GM21737 (cell line): Measurements from ENCODE around the gene BEND5.

Experiments
- ATAC-seq: cut with Tn5 transposase; IDR thresholded peaks from one replicate; pipeline ENCODE4 v1.9.1; 2021; ENCODE audit warnings: mild to moderate bottlenecking, moderate library complexity; ENCODE audit not compliant: unreplicated experiment

The BEND5 gene, protein sequence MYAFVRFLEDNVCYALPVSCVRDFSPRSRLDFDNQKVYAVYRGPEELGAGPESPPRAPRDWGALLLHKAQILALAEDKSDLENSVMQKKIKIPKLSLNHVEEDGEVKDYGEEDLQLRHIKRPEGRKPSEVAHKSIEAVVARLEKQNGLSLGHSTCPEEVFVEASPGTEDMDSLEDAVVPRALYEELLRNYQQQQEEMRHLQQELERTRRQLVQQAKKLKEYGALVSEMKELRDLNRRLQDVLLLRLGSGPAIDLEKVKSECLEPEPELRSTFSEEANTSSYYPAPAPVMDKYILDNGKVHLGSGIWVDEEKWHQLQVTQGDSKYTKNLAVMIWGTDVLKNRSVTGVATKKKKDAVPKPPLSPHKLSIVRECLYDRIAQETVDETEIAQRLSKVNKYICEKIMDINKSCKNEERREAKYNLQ

DNA sequence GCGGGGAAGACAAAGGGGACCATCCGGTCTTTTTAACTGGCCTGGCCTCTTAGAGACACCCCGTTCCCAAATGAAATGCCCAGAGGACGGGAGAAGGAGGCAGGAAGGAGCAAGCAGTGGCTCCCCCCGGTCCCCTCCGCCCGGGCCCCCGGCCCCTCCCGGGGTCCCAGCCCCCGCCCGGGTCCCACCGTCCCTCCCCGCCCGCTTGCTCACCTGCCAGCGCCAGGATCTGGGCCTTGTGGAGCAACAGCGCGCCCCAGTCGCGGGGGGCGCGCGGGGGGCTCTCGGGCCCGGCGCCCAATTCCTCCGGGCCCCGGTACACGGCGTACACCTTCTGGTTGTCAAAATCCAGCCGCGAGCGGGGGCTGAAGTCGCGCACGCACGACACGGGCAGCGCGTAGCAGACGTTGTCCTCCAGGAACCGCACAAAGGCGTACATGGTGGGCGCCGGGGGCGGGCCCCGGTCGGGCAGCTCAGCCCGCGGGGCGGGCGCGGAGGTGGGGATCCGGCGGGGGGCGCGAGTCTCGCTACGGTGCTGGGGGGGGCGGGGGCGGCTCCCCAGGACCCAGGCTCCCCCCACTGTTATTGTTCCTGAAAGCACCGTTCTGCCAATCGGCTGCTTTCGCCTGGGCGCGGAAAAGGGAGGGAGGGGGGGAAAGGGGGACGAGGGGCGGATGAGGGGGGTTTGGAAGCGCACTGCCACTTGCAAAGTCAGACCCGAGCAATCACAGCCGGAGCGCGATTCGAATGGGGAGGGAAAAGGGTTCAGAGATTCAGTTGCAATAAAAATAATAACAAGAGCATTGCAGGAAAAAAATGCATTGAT, at the start of gene BEND5:
TSS of gene BEND5 (minus strand) at position 499 of the 826 bp plus-strand sequence. CDS start at position 439, 60 bp downstream.
- no peak for ATAC-seq

DNA sequence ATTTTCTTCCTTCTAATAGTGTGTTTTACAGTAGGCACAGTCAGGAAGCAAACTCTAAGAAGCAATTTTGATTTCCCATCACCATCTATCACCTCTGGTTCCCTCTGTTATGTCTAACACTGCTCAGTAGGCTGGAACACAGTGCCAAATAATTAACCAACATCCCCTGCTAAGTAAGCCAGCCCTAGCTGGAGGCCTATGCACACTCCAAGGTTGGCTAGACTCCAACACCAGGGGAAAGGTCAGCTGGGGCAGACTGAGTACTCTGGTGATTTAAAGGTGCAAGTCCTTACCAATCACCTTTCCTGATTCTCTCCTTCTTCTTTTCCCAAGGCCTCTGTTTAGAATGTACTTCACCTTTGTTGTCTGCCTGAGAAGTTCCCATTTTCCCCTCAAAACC, 46.5 kb upstream of the BEND5 start:
- ATAC-seq, result no peak

DNA sequence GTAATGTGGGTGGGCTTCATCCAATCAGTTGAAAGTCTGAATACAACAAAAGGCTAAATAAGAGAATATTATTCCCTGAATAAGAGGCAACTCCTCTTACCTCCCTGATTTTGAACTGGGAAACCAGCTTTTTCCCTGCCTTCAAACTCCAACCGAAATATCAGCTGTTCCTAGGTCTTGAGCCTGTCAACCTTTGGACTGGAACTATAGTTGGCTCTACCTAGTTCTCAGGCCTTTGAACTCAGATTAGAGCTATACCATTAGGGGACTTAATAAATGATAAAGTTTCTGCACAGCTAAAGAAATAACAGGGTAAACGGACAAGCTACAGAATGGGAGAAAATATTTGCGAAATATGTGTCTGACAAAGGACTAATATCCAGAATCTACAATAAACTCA, 43.8 kb upstream of the BEND5 start:
- no peak for ATAC-seq

DNA sequence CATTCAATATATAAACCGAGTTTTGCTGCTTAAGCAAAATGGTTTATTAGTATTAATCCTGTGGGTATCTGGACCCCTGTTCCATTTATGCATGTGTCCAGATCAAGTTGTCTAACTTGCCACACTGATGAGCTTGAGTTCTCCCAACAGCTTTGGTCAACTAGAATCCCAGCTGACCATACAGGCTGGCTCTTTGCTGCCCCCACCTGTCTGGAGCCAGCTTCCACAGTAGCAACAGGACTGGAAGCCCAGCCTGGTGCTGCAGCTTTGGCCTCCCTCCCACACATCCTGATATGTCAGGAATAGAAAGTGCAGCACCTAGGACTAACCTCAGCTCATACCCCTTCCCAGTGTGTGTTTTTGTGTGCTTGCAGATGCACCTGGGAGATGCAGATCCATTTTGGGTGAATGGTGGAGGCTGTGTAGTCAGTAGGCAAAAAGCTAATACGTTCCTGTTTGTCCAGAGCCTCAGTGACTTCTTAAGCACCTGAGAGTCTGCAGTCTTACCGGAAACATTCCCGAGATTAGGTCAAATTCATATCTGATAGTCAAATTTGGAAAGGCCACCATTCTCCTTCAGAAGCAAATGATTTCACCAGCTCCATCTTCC, 40.9 kb upstream of the BEND5 start:
- ATAC-seq, result peak; percentile 78

DNA sequence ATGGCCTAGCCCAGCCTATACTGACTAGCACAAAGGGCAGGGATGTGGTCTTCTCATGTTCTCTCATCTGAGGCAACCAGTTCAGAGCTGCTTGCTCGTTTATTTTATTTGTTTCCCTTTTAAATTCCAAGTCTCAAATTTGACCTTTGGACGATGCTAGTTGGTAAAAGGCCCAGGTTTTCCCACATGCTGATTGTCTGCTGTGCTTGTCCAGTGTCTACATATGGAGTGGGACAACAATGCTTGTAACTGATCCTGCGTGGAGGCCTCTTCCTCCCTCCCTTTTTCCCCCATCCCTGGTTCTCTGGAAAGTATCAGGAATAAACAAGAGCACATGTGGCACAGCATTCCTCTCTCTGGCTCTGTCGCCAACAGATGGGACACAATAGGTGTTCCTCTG, 34.0 kb upstream of the BEND5 start:
- ATAC-seq, result no peak

DNA sequence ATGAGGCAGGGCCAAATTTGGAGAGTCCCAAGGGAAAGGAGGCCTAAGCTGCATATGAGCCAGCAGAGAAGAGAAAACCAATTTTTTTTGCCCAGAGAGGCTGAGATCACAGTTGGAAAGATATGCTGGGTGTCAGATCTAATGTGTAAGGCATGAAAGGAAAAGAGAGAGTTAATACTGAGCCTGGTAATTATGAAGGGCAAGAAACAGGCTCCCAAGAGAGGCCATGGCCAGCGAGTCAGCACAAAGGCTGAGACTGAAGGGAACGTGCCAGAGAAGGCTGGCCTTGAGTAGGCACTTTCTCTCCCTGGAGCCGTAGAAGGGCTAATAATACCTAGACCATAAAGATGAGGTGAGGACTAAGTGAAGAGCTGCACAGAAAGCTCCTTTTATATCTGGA, 31.8 kb upstream of the BEND5 start:
- no peak for ATAC-seq

DNA sequence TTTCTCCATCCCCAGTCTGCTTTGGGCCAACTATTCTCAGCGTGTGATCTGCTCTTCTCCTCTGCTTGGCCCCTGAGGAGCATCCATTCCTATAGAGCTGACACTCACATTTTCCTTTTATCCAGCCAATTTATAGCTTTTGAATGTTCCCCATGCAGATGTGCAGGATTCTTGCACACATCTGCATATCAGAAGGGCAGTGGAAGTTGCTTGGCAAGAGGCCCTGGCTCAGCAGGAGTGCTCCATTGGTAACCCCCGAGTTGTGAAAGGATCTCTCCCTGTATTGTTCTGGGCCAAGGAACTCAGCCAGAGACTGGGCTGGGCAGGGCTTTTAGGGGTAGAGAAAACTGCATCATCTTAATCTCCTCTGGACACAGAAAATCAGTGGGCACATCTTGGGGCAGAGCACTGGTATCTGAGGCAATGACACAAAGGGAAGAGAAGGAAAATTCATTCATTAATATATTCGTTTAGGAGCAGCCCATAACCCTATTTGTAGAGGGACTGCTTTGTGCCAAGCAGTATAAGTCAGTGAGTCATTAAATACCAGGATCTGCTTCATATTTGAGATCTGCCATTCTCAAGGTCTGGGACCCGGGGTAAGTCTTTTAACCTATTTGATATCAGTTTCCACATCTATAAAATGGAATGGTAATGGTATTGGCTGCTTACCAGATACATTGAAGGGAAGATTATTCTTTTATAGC, 31.0 kb upstream of the BEND5 start:
- ATAC-seq, result no peak

DNA sequence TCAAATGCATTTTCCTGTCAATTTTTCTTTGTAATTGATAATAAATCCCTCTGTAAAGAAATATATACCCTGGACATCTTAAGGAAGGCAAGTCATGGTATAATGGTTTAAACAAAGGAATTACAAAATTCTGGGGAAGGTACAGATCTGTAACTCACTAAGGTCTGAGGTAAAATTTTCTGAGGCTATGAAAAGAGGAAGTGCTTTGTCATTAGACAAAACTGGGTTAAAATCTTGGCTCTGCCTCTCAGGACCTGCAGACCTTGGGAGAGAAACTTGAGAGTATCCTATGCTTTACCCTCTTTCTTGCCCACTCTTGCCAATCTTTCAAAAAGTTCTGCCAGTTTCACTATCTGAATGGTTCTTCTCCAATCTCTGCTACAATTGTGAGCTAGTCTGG, 26.8 kb upstream of the BEND5 start:
- ATAC-seq, result no peak

DNA sequence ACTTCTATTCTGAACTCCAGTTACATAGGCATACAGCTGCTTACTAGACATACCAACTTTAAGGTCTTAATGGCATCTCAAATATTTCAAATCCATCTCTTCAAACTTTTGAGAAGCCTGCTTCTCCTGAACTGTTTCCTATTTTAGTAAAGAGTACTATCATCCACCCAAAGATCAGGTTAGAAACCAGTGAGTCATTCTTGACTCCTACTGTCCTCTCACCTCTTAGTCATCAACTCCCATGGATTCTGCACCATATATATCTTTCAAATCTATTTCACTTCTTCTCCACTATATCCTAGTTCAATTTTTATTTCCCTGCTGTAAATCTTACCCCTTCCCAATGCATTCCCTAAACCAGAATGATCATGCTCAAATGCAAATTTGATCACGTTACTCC, 18.1 kb upstream of the BEND5 start:
- ATAC-seq, result no peak

DNA sequence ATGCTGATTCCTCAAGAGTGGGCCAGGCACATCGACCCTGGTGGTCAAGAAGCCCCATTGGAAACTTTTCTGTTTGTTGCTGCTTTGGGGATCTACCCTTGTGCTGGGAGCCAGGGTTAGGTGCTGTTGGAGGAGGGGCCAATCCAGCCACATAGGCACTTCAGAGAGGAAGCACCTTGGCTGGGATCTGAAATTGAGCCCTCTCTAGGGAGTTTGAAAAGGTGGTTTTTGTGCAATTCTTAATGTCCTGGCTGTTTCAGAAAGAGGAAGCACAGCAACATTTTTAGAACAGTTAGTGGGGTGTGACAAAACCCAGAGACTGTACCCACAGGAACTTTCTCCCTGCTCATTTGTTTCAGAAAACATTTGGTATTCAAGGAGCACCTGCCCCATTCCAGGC, 17.2 kb upstream of the BEND5 start:
- ATAC-seq, result peak; percentile 79

DNA sequence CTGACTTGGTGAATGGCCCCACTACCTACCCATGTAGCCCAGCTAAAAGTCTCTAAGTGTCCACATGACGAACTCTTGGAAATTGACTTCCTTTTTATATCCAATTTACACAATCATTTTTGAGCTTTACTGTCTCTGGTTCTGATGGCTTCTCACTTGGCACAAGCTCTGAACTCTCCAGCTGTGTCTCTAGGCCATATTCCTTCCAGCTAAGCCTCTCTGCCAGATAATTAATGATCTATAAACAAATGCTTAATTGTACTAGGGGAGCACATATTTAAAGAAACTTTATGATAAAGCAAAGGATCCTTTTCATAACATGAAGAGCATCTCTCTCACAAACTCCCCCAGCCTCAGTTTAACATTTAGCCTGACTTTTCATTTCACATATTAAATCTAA, 16.3 kb upstream of the BEND5 start:
- ATAC-seq, result no peak

DNA sequence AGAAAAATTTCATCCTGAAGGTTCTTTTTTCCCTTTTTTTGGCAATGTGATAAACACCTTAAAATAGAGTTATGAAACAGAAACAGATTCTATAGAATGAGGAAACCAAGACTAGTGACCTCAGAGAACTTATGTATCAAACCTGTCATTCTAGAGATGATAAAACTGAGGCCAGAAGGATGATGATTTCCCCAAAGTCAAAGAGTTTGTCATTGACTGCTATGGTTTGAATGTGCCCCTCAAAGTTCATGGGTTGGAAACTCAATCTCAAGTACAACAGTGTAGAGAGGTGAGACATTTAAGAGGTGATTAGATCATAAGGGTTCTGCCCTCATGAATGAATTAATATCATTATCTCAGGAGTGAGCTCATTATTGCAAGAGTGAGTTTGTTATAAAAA, 13.7 kb upstream of the BEND5 start:
- ATAC-seq, result peak; percentile 51

DNA sequence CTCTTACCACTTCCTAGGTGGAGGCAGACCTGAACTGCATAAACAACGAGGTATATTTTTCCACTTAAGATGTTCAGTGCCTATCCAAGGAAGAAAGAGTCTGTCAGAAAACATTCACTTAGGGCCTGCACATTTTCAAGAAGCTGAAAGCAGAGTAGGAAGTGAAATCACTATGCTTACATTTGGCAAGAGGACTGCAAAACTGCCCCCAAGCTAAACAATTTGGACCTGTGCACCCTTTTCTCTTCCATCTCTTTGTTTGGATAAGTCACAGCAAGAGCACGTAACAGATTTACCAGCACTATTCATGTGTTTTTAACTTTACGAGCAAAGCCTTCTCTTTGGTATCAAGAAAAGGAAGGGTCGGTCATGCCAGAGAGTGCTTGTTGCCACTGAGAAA, 13.2 kb upstream of the BEND5 start:
- no peak for ATAC-seq

DNA sequence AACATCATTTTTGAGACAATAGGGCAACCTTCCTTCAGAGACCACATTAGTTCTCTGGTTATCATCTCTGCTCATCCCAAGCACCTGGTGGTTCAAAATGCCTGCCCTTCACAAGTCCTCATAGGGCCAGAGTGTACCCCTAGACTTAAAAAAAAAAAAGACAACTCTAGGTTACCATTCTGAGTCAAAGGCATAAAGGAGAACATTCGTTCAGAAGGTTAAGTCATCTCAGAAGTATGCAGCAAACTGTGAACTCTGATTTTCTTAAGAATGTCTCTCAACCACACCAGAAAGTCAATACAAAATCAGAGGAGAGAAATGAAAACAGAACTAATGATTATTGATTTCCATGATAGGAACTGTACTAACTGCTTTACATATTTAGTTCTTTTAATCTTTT, 9.2 kb upstream of the BEND5 start:
- no peak for ATAC-seq

DNA sequence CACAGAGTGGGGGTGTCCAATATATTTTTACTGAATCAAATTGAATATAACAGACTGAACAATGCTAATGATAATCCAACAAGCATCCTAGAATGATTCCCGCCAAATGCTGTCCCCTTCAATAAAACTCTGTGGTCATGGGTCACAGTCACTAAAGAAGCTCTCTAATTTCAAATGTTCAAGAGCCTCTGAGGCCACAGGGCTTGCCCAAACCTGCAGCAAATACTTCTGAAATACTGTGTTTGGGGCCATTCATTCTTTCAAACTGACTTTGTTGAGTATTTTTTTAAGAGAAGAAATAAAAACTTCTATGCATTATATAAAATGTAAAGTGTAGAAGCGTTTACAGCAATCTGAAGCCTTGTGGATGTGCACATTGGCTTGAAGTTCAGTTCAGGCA, 7.6 kb upstream of the BEND5 start:
- no peak for ATAC-seq

DNA sequence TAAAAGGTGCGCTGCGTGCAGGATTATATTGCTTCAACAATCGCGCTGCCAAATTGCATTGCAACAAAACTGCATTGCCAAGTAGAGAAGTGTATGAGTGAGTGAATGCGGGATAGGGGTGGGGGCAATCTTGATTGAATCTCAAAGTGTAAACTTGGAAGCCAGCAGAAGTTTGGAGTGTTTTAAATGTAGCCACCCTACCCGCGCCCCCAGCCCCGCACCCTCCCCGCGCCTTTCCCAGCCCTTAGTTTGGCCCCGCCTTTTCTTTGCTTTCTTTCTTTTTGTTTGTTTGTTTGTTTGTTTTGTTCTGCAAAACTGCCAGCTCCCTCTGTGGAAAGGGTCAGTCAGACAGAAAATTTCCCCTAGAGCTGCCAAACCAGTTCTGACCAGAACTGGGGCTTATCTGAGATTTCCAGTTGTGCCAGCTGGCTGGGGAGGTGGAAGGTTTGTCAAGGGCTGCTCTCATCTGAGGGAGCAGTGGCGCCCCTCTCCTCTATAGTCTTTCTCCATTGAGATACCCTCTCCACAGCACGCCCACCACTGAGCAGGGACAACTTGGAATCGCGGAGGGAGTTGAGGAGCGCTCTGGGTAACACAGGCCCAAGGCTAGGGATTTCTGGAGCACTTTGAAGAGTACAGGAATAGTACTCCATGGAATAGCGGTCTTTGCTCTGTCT, 666 bp upstream of the BEND5 start:
- ATAC-seq, result no peak

DNA sequence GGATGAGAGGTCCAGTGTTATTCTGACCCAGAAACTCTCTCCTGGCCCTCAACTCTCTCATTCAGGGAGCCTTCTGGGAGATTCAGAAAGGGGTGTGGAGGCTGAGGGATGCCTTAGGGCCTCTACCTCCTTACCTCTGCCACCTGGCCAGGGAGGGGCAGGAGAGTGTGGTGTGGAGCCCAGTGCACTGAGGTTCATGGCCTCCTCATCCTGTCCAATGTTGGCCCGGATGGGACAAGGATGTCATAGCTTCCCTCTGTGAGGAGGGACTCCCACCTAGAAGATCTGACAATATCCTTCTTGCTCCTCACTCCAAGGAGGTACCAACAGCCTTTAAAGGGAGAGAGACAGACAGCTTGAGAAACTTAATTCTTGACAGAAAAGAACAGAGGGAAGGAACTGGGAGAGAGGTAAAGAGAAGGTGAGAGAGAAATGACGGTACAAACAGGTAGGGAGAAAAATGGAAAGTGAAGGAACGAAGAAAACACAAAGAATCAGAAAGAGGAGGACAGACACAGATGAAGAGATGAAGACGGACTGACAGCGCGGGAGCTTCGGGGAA, 779 bp downstream of the BEND5 start:
- ATAC-seq, result no peak

DNA sequence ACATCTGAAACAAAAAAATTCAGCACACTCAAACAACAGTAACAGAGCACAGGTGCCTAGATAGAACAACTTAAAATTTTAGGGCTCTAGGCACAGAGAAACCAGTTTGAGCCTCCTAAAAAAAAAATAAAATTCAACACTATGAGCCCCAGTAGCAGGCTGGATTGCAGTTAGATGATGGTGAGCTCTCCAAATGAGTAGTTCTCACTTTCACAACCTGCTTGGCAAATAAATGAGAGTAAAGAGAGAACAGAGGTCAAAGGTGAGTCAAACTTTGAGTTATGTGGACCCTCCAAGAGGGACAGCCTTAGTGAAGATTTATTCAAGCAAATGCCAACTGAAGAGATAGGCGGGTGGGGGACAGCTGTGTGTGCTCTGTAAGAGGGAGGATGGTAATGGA, 3.6 kb downstream of the BEND5 start:
- no peak for ATAC-seq

DNA sequence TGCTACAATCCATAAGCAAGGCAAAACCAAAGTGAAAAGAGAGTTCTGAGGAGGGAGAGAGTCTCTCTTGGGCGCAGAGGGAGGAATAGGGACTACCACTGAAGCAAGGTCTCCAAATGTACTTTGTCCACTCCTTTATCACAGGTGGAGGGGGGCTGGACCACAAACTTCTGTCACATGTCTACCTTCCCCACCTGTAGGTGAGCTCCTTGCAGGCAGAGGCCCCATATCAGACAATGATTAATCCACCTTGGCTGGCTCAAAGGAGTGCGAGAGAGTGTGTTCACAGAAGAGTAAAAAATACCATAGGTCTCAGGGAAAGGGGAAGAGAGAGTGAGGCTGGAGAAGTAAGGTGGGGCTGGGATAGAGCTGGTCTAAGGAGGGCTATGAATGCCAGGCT, 4.5 kb downstream of the BEND5 start:
- no peak for ATAC-seq

DNA sequence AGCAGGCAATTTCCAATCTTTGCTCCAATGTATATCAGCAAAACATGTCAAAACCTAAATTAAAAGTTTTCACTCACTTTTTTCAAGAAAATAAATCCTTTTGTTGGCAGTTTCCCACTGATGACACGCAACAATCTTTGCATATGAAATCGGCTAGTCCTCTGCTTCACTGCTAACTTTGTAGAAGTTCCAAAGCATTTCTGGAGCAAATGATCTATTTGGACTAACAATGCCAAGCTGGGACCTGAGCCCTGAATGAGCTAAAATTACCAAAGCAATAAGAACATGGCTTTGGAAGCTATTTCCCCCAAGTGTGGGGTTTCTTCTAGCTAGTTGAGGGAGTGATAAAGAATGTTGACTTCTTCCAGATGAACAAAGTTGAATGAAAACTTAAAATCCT, 5.1 kb downstream of the BEND5 start:
- ATAC-seq, result no peak
